Right forelimb (tissue), 1 donor: ENCODE measurements around the gene CDC25A.
"Not testable (repeated sequence)": the region's sequence is repeated elsewhere in the genome, so short reads cannot be mapped to it uniquely, and the experiment has no call there.

Experiments
- DNase-seq: peaks from one replicate; pipeline ENCODE4 v3.0.0-alpha.2; 2018

The CDC25A gene

DNA sequence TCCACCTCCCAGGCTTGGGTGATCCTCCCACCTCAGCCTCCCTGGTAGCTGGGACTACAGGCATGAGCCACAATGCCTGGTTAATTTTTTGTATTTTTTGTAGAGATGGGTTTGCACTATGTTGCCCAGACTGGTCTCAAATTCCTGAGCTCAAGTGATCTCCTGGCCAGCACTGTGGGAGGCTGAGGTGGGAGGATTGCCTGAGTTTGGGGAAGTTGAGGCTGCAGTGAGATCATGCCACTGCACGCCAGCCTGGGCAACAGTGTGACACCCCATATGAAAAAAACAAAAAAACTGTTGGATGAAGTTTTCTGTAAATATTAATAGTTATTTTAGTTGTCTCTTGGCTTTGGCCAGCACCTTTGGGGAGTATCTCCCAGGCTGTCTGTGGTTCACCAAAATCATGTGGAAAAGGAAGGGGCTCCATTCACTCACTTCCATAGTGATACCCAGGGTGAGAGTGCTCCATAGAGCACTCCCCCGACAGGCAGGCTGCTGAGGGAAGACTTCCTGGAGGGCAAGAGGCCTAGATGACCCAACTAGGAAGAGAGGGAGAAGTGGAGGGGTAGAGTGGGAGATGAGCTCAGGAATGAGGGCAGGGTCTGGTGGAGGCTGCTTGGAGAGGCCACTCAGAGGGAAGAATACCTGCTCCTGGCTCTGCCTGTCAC, 47.1 kb downstream of the CDC25A start:
- DNase-seq = no peak

DNA sequence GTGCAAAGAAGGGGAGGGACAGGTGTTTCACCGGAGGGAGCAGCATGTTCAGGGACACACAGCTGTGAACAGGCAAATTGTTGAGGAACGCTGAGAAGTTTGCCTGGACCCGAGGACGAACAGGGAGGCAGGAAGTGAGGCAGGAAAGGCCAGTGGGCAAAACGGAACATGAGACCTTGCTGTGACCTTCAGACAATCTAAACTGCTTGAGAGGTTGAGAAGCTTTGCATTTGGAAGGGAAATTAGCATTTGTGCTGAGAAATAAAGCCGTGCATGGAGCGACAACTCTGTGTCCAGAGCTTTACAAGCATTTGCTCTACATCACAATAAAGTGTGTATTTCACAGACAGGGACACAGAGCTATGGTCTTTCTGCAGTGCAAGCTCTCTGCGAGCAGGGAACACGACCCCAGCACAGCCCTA, 47.9 kb downstream of the CDC25A start:
- DNase-seq = no peak

DNA sequence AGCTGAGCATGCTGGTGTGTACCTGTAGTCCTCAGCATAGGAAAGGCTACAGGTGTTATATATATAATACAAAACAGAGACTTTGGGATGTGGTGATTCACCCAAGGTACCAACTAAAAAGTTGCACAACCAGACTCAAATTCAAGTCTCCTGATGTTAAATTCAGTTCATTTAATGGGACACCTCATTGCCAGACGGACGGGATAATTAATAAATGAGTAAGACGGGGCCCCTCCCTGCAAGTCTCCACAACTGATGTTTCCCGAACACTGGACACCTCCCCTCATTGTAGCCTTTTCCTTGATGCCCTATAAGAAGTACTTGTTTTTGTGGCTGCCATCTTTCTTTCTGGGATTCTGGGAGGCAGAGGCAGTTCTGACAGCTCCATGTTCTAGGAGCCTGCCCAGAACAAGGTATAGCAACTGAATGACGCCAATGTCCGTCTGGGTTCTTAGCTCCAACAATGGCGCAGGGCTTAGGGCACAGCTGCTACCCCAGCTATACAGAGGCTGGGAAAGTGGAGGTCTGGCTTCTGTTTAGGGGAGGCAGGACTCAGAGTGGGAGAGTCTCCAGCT, 50.7 kb downstream of the CDC25A start:
- no peak for DNase-seq

DNA sequence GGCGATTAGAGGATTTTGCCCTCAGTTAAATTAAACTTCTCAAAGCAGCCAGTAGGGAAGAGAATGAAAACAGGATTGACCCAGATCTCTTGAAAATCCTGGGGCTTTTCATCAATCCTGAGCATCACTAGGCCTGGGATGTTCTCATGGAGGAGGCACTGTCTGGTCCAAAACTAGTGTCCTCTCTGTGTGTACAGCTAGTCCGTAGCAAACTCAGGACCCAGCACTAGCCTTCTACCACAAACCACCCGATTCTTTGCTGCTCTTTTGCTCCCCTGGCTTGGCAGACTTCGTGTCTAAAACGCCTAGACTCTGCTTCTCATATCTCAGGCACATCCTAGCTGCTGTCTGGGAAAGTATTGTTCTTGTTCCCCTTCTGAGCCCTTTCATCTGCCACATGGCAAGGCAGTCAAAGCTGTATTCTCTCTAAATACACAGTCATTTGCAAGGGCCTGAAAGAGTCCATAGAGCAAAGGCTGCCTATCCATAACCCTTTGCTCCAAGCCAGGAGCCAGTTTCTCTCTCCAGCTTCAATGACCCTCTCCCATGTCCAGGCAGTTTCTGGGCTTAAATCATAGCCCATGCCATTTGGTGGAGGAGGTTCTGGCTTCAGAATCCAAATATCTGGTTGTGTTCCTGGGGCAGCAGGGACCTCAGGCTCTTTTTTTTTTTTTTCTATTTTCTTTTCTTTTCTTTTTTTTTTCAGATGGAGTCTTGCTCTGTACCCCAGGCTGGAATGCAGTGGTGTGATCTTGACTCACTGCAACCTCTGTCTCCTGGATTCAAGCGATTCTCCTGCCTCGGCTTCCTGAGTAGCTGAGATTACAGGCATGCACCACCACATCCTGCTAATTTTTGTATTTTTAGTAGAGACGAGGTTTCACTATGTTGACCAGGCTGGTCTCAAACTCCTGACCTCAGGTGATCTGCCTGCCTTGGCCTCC, 52.4 kb downstream of the CDC25A start:
- no peak for DNase-seq

DNA sequence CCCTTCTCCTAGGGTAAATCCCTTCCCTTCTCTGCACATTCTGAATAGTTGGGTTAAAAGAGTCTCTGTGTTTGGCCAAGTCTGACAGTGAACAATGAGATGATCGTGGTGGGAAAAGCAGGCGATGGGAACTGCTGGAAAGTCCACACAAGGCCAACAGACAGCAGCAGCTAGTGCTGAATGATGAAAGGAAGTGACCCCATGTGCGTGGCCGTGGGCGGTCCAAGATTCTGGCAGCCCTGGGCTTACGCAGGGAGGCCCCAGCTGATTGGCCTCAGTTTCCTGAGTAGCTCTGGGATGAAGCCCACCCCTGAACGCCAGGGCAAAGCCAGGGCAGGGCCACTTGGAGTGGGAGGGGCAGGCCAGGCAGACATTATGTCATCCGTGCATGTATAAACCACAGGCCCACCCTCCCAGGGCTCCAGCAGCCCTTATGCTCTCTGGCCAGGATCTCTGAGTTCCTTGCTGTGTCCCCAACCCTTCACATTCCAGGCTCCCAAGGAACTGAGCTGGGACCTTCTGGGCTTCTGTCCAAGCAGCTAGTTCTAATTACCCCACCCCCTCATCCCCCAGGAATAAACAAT, 57.8 kb downstream of the CDC25A start:
- DNase-seq = peak; percentile 85

DNA sequence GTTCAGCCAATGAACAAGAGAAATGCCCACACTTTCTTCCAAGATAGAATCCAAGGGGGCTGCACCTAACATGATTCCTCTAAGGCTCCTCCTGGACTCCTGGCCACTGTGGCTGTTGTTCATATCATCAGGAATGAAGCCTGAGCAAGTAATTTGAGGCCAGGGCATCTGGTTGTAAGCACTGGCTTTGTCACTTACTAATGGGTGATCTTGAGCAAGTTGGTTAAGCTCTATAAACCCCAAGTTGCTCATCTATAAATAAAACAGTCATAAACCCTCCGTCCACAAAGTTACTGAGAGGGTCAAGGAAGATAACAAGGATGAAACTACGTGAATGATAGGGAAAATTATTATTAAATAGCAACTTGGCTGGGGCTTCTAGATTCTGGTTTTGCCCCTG, 58.3 kb downstream of the CDC25A start:
- DNase-seq = no peak

DNA sequence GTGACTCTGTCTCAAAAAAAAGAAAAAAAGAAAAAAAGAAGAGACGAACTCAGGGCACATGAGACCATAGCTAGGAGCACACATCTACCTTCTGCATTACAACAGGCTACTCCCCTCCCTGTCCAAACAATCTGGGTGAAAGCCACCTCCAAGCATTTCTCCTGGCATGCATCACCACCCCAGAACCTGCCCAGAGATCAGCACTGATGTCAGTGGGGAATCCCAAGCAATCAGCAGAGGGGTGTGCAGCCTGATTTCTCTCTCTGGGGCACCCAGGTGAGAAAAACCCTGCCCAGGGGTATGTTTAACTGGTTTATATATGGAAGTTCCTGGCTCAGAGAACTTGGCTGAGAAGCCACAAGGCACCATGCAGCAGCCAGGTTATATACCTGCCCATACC, 59.4 kb downstream of the CDC25A start:
- no peak for DNase-seq

DNA sequence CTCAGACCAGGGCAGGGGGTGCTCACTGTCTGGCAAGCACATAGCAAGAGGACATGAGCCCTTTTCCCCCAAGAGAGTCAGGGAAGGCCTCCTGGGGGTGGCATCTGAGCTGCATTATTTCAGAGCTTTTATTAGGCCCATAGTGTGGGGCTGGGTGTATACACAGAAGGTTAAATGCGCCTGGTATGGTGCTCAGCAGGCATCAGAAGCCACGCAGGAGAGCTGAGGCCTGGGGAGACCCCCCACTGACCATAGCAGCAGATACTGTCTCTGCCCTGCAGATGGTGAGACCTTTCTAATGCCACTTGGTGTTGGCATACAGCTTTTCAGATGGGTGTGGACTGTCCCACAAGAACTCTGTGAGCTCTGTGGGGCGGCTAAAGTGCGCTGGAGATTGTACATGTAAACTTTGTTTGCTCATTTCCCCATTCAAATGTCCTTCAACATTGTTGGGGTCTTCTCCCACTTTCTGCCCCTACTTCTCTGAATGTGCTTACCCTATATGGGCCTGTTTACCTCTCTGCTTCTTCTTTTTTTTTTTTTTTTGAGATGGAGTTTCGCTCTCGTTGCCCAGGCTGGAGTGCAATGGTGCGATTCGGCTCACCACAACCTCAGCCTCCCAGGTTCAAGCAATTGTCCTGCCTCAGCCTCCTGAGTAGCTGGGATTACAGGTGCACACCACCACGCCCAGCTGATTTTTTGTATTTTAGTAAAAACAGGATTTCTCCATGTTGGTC, 62.2 kb downstream of the CDC25A start:
- DNase-seq = no peak

DNA sequence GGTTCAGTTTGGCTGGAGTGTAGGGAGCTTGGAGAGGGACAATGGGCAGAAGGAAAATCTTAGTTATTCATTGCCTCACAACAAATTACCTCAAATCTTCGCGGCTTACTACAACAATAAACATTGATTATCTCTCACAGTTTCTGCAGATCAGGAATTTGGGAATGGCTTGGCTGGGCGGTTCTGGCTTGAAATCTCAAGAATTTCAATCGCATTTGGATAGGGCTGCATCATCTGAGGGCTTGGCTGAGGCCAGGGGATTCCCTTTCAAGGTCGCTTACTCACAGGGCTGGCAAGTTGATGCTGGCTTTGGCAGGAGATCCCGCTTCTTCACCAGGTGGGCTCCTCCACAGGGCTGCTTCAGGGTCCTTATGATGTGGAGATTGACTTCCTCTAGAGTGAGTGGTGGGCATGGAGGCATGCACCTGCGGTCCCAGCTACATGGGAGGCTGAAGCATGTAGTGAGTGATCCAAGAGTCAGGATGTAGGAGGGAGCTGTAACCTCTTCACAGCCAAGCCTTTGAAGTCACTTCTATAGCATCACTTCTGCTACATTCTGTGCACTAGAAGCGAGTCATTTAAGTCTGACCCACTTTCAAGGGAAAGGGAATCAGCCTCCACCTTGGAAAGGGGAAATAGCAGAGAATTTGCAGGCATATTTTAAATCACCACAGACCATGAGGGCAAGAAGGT, 63.1 kb downstream of the CDC25A start:
- DNase-seq = no peak

DNA sequence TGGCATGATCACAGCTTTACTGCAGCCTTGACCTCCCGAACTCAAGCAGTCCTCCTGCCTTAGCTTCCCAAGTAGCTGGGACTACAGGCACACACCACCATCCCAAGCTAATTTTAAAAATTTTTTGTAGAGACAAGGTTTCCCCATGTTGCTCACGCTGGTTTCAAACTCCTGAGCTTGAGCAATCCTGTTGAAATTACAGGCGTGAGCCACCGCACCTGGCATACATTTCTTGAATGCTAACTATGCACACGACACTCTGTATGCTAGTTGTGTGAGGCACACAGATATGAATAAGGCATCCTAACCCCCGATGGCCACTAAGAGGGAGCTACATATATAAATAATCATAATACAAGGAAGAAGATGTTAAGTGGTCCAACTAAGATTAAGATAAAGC, 64.9 kb downstream of the CDC25A start:
- no peak for DNase-seq

DNA sequence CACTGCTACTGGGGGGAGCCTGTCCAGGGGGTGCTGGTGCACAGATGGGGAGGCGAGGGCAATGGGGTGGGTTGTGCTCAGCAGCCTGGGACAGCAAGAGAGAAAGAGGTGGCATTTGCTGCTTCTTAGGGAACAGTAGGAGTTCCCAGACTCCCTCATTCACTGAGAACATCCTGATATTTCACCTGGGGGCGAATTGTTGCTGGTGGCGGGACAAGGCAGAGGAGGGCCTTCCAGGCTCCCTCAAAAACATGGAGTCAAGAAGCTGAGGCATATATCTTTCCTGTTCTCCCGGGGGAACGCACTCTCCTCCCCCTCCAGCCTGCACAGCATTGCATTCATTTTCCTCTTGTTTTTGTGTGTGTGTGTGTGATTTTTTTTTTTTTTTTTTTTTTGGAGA, 65.7 kb downstream of the CDC25A start:
- DNase-seq = no peak

DNA sequence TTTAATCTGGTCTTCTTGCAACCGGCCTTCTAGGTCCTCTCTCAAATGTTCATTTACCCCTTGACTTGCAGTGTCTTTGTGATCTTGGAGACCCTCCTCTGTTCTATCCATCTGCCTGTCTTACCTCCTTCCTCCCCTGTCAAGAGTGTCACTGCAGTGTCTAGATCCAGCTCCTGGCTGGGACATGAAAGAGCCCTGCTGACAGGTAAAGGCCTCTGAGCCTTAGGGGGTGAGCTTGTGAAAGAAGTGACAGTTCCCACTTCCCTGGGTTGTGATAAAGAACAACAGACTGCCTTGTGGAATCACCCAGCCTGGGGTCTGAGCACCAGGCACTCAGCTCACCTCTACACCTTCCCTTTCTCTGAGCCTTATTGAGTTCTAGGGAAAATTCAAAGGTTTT, 68.0 kb downstream of the CDC25A start:
- DNase-seq = no peak

DNA sequence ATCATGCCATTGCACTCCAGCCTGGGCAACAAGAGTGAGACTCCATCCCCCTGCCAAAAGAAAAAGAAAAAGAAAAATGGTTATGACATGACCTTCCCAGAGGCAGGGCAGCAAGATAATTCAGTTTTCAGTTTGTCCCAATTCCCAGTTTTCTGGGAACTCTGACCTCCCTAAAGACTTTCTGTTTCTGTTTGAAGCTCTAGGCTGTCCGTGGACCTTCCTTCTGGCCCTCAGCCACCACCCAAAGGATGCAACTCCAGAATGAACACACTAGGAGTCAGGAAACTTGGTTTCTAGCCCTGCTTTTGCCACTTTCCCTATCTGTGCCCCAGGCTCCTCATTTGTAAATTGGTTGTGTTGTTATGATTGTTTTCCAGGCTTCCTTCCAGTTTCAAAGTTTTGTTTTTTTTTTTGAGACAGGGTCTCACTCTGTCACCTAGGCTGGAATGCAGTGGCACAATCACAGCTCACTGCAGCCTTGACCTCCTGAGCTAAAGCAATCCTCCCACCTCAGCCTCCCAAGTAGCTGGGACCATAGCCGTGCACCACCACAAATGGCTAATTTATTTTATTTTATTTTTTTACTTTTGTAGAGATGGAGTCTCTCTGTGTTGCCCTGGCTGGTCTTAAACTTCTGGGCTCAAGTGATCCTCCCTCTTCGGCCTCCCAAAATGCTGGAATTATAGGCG, 68.6 kb downstream of the CDC25A start:
- no peak for DNase-seq

DNA sequence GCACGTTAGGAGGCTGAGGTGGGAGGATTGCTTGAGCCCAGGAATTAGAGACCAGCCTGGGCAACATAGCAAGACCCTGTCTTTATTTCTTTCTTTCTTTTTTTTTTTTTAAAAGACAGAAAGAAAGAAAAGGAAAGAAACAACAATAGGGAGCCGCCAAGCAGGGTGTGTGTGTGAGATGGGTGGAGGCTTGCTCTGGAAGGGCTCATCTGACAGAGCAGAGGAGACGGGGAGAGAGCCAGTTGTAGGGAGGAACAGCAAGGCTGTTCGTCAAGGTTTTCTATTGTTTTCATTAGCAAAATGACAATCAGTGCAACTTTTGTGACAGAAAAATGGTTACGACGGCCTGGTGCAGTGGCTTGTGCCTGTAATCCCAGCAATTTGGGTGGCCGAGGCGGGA, 69.3 kb downstream of the CDC25A start:
- DNase-seq = no peak

DNA sequence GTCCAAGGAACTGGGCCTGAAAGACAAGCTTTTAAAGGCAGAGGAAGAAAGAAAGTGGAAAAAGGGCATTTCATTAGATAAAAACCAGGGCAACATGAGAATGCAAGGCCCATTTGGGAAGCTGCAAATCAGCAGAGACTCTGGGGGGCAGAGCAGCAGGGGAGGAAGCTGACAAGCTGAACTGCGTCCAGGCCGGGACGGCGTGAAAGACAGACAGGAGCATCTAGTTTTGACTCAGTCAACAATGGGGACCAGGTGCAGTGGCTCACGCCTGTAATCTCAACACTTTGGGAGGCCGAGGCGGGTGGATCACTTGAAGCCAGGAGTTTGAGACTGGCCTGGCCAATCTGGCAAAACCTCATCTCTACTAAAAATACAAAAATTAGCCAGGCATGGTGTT, 69.9 kb downstream of the CDC25A start:
- no peak for DNase-seq

DNA sequence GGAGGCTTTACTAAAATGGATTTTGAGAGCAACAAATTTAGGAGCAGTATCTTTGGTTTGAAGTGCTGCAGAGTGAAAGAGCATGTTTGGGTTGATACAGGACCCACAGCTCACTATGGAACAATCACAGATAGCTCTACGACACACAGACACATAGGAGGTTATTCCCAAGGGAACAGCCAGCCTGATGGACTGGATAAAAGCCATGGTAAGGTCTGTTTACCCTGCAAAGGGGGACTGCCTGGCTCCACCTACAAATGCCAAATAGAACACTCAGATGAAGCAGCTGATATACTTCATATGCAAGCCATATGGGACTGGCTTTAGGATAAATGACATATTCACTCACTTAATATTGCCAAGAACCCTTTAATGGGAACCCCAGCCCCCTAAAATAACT, 75.4 kb downstream of the CDC25A start:
- no peak for DNase-seq

DNA sequence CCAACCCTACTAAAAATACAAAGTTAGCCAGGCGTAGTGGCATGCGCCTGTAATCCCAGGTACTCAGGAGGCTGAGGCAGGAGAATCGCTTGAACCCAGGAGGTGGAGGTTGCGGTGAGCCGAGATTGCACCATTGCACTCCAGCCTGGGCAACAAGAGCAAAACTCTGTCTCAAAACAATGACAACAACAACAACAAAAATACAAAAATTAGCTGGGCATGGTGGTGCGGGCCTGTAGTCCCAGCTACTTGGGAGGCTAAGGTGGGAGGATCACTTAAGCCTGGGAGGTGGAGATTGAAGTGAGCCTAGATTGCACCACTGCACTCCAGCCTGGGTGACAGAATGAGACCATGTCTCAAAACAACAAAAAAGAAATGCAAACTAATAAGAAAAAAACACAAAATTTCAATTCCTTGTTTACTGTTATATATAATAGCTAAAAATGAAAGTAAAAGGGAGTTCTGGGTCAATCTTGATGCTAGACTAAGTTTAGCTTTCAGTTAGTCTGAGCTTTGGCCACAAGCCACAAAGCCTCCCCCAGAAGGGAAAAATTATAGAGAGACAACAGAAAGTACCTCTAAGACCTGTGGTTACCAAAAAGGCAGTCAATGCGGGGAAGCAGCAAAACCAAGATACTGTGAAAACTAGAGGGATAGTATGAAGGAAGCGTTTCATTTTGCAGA, 76.0 kb downstream of the CDC25A start:
- not testable (repeated sequence) for DNase-seq

DNA sequence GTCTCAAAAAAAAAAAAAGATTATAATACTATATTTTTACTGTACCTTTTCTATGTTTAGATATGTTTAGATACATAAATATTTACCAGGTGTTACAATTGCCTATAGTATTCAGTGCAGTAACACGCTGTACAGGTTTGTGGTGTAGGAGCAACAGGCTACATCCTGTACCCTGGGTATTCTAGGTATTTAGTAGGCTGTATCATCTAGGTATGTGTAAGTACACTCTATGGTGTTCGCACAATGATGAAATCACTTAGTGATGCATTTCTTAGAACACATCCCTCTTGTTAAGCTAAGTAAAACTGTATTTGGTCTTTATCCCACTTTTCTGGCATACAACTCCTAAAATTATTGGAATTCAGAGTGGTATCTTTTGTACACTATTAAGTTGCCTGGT, 77.8 kb downstream of the CDC25A start:
- DNase-seq = no peak

DNA sequence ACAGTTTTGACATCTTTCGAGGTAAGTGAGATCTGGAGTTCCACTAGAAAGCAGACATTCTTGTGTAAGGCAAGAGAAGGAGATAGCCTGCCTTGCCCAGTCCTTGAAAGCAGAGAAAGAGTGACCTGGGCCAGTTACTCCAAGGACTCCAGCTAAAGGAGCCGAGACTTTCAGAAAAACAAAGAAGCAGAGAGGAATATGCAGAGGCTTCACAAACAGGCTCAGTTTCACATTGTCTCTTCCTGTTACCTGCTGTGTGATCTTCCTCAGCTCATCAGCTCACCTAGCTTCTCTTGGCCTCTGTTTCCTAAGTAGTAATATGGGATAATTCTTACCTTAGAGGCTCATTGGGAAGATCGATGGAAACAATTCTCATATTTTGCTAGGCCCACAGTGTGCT, 81.0 kb downstream of the CDC25A start:
- no peak for DNase-seq
